ENCODE results near the gene CDC37. TPM values are rescaled to one million over a fixed set of nuclear protein-coding genes. Genes with fewer than 3 reads are reported as not detected.

The CDC37 gene
- total RNA-seq = 140 TPM
- long read RNA-seq, transcript CDC37-201 (8 exons, 1,608 nt) = major isoform, 195 of 279 reads
- long read RNA-seq, transcript CDC37-209 (7 exons, 1,377 nt) = minor isoform, 28 of 279 reads
- long read RNA-seq, partial matches to known transcripts = 41 of 279 reads
- long read RNA-seq, other reads (novel, unspliced or antisense) = 15 of 279 reads

GRCh38 chr19:10403137-10404021, at the start of gene CDC37:
TSS of gene CDC37 (minus strand) at chr19:10403542. CDS start at chr19:10403479, 63 bp downstream.
- intact Hi-C loops (cut with DNase I) = loop anchor here (2.0 to 5.0 kb wide), 3 partner anchors 71 to 164 kb away; partner anchors contain the start of genes CDKN2D, KEAP1, KRI1 and RAVER1
- DNase-seq (ENCODE audit: low spot score) = peak; percentile 99

DNA sequence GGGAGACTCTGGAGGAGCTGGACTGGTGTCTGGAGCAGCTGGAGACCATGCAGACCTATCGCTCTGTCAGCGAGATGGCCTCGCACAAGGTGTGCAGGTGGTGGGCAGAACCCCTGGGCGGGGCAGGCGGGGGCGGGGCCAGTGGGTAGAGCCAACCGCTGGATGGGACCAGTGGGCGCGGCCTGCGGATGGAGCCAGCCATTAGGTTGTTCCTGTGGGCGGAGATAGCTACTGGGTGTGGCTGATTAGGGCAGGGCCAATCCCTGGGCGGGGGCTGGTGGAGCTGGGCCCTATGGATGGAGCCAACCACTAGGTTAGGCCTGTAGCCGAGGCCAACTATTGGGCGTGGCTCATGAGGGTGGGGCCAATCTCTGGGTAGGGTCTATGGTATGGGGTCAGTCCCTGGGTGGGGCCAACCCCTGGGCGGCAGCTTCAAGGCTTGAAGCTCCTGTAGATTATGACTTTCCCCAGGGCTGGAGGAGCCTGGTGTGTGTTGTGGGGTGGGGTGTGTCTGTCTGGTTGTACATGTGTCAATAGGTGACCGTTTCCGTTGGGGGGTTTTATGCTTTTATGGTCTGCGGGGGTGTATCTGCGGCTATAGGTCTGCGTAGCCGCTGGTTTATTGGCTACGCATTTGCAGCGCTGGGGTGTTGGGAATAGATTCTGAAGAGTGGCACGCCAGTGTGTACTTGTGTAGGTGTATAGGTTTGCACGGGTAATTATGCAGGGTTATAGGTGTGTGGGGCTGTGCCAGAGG, 47.7 kb upstream of the CDC37 start:
- DNase-seq (ENCODE audit: low spot score) = no peak

DNA sequence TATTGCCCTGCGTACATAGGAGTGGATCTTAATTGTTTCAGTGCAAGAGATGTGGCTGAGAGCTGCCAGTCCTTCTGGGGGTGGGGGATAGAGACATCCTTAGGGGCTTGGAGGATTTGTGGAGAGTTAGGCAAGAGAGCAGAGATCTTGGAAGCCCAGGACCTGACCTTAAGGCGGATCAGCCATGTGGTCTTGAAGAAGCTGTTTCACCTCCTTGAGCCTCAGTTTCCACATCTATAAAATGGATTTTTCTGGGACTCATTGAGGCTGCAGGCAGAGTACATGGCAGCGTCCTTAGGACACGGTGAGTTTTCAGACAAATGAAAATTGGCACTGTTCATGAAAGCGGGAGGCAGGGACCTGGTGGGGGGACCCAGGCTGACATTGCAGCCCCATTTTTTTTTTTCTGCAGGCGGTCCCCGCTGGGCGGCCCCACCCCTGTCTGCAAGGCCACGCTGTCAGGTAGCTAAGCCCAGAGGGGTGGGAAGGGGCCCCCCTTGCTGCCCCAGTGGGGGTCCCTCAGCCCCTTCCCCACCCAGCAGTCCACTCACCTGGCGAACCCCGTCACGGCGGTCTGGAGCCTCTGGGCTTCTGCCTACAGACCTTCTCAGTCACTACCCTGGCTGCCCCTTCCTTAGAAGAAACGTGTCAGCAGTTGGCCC, 47.0 kb upstream of the CDC37 start:
- DNase-seq (ENCODE audit: low spot score) = no peak
- intact Hi-C loops (cut with DNase I) = no loop called here

More for the DNA sequence above, 47.7 kb upstream of the CDC37 start:
- intact Hi-C loops (cut with DNase I) = no loop called here

- no peak for DNase-seq (ENCODE audit: low spot score)
- intact Hi-C loops (cut with DNase I) = no loop called here
These were observed 45.7 kb upstream of the CDC37 start for GRCh38 chr19:10449037-10449436.

DNA sequence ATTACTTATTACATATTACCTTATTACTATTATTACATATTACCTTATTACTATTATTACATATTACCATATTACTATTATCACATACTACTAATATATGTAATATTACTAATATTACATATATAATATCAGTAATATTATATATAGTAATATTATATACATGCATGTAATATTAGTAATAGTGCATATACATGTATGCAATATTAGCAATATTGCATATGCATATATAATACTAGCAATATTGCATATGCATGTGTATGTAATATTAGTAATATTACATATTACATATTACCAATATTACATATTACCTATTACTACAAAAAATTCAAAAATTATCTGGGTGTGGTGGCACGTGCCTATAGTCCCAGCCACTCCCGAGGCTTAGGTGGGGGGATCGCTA, 39.4 kb upstream of the CDC37 start:
- intact Hi-C loops (cut with DNase I) = no loop called here
- DNase-seq (ENCODE audit: low spot score) = no peak

GRCh38 chr19:10439588-10439987, 36.2 kb upstream of the CDC37 start:
- no peak for DNase-seq (ENCODE audit: low spot score)
- intact Hi-C loops (cut with DNase I) = no loop called here

DNA sequence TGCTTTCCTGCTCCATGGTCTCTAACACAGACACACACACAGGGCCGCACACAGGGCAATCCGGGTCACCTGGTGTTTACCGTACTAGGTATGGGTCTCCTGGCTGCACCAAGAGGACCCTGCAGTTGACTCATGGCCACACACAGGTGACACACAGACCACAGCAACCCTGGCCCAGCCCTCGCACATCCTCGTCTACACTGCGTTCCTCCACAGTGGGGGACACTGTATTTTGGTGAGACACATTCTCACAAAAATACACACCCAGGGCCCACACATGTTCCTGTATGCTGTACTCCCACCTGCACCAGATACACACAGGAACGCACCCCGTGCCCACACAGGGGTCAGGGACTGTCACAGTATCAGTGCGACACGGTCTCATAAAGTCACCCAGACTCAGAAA, 29.8 kb upstream of the CDC37 start:
- intact Hi-C loops (cut with DNase I) = no loop called here
- no peak for DNase-seq (ENCODE audit: low spot score)

DNA sequence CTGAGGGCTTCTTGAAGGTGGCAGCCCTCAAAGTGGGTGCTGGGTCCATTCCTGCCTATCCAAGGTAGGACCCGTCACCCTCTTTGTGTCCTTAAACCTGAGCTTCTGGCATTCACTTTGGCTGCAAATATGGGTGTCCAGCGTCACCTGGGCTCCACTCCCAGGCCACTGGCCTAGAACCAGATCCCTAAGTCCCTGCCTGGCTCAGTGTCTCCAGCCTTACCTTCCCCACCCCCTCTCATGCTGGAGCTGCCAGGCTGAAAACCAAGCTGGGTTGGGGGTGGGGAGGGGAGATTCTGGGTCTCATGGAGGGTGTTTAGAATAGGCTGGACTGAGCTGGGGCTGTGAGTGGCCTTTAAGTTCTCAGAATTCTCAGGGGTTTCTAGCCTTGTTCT, 29.4 kb upstream of the CDC37 start:
- intact Hi-C loops (cut with DNase I) = no loop called here
- no peak for DNase-seq (ENCODE audit: low spot score)

DNA sequence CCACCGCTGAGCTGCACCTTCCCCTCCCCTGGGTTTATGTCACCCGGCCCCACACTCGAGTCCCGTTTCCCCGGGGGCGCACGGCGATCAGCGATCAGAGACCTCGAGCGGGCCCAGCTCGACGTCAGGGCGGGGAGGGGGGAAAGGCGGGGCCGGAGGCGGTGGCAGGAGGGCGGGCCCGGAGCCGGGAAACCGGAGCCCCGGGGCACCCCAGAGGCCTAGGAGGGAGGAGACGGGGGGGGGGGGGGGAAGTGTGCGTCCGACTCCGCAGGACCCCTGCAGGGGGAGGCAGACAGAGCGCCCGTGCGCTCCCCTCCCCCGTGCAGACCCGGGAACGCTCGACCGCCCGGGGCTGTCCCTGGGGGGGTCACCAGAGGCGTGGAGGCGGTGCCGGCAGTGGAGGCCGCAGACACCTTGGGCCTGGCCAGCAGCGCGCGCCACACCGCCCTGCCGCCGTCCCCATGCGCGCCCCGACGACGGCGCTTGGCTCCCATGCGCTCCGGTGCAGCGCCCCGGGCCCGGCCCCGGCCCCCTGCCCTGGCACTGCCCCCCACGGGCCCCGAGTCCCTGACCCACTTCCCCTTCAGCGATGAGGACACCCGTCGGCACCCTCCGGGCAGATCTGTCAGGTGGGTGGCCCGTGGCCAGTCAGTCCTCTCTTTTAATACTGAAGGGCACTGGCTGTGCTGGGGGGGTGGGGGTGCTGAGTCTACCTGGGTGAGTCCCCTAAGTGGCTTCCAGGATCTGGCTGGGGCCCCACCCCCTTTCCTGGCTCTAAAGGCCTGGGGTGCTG, 28.8 kb upstream of the CDC37 start:
- intact Hi-C loops (cut with DNase I) = no loop called here

GRCh38 chr19:10431254-10431942, 28.1 kb upstream of the CDC37 start:
- intact Hi-C loops (cut with DNase I) = no loop called here
- DNase-seq (ENCODE audit: low spot score) = no peak

More for the DNA sequence above, 28.8 kb upstream of the CDC37 start:
- peak; percentile 81 for DNase-seq (ENCODE audit: low spot score)

DNA sequence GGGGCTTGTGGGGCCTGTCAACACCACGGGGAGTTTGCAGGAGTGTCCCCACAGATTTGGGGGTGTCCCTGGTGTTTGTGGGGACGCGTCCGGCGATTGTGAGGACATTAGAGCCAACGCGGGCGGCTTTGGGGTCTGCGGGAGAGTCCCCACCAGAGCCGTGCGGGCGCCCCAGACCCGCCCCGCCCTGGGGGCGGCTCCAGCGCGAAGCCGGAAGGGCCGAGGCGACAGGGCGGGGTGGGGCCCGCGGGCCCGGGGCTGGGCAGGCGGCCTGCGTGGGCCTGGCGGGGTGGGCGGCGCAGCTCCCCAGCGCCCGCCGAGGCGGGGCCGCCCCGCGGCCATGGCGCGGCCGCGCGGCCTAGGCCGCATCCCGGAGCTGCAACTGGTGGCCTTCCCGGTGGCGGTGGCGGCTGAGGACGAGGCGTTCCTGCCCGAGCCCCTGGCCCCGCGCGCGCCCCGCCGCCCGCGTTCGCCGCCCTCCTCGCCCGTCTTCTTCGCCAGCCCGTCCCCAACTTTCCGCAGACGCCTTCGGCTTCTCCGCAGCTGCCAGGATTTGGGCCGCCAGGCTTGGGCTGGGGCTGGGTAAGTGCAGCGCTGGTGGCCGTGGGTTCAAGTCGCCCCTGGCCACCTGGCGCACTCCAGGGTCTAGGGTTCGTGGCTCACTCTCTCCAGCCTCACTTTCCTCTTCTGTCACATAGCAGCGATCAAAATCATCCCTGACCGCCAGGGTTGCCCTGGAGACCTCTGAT, 27.3 kb upstream of the CDC37 start:
- intact Hi-C loops (cut with DNase I) = no loop called here
- no peak for DNase-seq (ENCODE audit: low spot score)

- DNase-seq (ENCODE audit: low spot score) = no peak
- intact Hi-C loops (cut with DNase I) = no loop called here
These were observed 25.6 kb upstream of the CDC37 start for GRCh38 chr19:10428996-10429381.

DNA sequence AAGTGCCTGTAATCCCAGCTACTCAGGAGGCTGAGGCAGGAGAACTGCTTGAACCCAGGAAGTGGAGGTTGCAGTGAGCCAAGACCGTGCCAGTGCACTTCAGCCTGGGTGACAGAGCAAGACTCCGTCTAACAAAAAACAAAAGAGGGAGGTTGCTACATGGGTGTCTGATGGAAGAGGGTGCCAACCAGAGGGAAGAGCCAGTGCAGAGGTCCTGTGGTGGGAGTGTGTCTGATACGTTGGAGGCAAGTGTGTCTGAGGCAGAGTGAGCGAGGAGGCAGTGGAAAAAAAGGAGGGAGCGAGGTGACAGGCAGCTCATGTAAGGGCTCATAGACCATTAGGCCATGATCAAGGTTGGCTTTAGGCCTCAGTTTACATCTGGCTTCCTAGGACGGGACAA, 23.8 kb upstream of the CDC37 start:
- intact Hi-C loops (cut with DNase I) = no loop called here
- DNase-seq (ENCODE audit: low spot score) = no peak

GRCh38 chr19:10424011-10424637, 20.8 kb upstream of the CDC37 start:
- intact Hi-C loops (cut with DNase I) = no loop called here

GRCh38 chr19:10422846-10423245, 19.5 kb upstream of the CDC37 start:
- no peak for DNase-seq (ENCODE audit: low spot score)
- intact Hi-C loops (cut with DNase I) = no loop called here

More at GRCh38 chr19:10424011-10424637, 20.8 kb upstream of the CDC37 start:
- peak; percentile 87 for DNase-seq (ENCODE audit: low spot score)

DNA sequence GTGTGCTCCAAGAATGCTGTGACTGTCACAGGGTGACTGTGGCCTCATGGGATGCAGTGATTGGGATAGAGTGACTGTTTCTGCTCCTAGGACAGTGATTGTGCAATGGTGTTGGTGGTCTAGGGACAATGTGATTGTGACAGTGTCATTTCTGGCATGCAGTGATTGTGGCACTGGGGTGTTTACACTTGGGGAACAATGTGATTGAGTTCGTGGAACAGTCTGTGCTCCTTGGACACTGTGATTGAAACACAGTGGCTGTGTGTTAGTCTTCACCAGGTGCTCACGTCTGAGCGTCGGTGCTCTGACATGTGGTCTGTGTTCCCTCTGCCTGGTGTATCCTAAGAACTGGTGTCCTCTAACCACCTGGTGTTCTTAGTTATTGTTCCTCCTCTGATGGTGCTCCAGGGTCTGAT, 18.7 kb upstream of the CDC37 start:
- intact Hi-C loops (cut with DNase I) = no loop called here
- DNase-seq (ENCODE audit: low spot score) = no peak

All from cardiac septum (tissue), 1 donor.